GM19452 (cell line): ENCODE data around the gene TGFBR3L.

Source experiments
- ATAC-seq: cut with Tn5 transposase; IDR thresholded peaks from one replicate; pipeline ENCODE4 v1.9.1; 2021; ENCODE audit not compliant: unreplicated experiment

The TGFBR3L gene

GRCh38 chr19:7914598-7915045 lies at the start of gene TGFBR3L:
Gene TGFBR3L (plus strand): TSS chr19:7914830.
- no peak for ATAC-seq

DNA sequence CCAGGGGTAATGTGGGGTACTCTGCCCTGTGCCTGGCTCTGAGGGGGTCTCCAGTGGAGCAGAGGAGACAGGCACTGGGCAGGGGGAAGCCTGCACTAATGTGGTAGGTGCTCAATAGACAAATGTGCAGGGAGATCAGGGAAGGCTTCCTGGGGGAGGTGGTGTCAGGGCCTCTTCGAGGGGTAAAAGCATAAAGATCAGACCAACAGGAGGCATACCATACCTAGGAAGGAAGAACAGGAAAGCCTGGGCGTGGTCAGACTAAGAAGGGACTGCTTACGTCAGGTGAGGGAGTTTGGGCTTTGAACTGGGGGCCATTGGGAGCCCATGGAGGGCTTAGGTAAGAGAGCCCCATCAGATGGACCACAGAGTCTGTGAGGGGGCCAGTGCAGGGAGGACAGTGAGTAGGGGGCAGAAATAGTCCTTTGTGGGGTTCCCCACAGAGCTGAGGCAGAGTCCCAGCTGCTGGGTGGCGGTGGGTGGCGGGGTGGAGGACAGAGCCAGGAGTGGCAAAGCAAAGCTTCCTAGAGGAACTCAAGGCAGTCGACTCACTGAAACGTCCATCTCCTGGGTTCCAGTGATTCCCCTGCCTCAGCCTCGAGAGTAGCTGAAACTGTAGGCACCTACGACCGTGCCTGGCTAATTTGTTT lies 49.2 kb upstream of the TGFBR3L start:
- no peak for ATAC-seq

- ATAC-seq, result no peak
Observed at GRCh38 chr19:7866399-7867091, 48.1 kb upstream of the TGFBR3L start.

DNA sequence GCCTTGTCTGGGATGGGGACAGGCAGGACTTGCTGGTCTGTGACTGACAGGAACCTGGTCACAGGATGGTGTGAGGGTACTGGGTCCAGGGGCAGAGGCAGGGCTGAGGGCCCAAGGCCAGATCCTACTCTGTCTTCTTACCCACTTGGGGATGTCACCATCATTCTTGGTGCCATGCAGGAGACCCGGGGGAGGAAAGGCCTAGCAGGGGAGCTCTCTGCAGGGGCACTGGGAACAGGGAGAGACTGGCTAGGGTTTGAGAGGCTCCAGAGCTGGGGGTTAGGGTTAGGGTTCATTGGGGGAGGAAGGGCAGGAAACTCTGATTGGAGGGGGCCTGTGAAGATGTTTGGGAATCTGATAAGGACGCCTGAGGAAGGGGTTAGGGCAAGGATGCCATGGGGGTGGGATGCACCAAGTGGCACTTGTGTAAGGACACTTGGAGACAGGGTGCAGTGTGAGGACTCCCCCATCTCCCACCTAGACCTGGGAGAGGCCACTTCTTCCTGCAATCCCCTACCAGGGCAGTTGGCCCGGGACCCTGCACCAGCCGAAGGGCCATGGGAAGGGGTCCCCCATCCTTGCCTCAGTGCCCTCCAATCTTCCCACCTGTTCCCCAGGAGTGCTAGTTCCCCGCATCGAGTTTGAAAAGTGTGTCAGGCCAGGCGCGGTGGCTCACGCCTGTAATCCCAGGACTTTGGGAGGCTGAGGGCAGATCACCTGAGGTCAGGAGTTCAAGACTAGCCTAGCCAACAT lies 47.4 kb upstream of the TGFBR3L start:
- no peak for ATAC-seq

GRCh38 chr19:7868326-7868670 lies 46.3 kb upstream of the TGFBR3L start:
- ATAC-seq, result no peak

- peak; percentile 62 for ATAC-seq
Observed at GRCh38 chr19:7868671-7869452, 45.8 kb upstream of the TGFBR3L start.

DNA sequence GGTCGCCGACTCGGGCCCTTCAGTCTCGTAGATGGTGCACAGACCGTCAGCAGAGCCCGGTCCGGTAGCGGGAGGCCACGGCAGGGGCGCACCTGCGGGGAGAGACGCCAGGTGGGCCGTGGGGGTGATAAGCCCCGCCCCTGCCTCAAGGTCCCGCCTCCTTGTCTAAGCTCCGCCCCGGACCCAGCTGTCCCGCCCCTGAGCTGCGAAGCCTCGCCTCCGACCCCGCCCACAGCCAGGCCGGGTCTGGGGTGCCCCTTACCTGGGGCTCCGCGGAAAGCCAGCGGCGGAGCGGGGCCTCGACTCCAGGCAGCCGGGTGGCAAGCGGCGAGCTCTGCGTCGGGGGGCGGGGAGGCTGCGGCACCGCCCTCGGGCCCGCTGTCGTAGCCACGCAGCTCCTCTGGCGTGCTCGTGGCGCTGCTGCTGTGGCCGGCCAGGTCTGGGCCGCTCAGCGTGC lies 45.1 kb upstream of the TGFBR3L start:
- peak; percentile 54 for ATAC-seq

DNA sequence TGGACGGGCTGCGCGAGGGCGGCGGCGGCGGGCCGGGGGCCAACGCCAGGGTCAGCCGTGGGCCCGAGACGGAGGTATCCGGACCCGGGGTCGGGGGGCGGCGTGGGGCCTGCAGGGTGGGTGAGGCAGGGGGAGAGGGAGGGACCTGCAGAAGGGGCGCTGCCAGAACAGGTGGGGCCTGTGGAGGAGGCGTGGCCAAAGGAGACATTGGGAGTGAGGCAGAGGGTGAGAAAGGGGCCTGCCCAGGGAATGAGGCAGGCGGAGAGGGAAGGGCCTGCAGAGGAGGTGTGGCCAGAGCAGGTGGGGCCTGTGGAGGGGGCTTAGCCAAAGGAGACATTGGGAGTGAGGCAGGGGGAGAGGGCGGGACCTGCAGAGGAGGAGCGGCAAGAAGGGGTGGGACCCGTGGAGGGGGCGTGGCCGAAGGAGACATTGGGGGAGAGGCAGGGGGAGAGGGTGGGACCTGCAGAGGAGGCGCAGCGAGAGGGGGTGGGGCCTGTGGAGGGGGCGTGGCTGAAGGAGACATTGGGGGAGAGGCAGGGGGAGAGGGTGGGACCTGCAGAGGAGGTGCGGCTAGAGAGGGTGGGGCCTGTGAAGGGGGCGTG lies 44.6 kb upstream of the TGFBR3L start:
- no peak for ATAC-seq

- no peak for ATAC-seq
Observed at GRCh38 chr19:7870571-7871436, 43.8 kb upstream of the TGFBR3L start.

DNA sequence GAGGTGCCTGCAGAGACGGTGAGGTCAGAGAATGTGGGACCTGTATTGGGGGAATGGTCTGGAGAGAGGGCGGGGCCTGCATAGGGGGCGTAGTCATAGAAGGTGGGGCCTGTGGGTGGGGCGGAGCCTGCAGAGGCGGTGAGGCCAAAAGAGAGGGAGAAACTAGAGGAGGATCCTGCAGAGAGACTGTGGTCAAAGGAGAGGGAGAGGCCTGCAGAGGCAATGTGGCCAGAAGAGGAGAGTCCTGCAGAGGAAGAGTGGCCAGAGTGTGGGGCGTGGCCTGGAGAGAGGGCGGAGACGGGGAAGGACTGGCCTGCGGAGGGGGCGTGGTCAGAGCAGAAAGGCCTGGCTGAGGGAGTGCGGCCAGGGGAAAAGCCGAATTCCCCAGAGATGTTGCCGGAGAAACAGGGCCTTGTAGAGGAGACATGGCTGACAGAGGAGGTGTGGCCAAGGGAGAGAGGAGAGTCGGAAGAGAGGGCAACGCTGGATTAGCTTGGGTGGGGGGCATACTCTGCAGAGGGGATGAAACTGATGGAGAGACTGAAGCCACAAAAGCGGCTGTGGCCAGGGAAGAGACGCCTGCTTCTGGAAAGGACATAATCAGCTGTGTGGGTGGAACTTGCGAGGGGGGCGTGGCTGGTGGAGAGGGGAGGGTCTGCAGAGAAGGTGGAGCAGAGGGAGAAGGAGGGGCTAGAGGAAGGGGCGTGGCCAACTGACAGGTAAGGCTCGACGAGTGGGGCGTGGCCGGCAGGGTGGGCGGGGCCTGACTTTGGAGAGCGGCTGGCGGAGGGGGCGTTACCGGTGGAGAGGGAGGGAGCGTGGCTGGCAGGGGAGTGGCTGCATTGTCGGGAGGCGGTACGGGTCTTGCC lies 43.0 kb upstream of the TGFBR3L start:
- ATAC-seq, result no peak

DNA sequence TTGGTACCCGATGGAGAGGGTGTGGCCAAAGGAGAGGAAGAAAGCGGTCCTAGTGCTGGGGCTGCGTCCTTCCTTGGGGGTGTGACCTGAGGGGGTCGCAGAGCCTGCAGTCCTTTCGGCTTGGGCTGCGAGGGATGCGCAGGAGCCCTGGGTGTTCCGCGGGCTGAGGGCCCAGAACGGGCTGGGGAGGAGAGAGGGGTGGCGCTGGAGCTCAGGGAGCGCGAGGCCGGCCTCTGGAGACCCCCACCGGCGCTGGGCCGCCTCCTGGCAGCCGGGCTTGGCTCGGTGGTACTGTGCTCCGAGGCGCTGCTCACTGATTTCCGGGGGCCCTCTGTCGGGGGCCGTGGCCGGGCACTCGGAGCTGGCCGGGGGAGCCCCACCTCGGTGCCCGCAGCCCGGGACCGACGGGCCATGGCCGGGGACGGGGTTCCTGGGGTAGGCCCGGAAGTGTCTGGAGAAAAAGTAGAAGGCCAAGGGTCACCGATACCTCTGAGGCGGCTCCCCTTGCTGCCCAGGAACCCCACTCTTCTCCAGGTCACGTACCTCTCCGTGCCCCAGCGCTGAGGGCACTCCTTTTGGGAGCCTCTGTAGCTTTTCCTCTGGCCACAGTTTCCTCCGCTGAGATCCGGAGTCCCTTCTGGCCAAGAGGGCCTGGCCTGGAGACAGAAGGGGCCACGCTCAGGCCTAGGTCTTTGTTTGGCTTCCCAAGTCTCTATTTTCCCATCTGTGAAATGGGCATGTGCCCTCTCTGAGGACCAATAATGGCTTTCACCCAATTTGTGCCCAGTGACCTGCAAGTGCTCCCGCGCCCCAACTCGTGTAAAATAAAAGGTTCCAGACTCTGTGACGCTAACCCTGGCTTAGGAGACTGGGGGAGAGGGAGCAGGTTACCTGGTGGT lies 42.1 kb upstream of the TGFBR3L start:
- ATAC-seq, result no peak

DNA sequence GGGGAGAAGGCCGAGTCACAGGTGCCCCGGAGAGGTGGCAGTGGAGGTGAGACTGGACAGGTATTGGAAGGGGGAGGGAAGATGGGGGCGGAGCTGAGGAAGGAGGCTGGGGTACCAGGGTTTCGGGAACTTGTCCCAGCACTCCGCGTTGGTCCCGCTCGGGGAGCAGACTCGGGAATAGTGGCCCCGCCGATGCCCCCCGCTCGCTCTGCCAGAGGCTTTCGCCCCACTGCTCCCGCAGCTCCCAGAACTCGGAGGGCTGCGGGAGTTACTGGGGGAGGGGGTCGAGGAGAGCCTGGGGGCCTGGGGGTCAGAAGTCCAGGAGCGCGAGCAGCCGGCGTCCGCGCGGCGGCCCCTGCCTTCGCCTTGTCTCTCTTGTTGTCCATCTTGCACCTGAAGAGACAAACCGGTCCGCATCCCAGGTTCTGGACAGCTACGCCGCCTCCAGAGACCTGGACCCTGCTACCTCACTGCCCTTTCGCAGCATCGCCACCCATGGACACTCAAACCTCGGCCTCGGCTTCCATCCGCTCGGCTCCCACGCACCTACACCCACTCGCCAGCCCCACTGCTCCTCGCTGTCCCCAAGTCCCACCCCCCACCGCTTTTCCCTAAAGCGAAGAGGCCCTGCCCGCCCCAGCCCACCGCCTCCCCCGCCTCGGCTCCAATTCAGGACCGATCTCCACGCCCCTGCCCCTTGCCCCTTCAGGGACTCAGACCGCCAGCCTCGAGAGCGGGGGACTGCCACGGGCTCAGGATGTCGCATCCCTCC lies 41.1 kb upstream of the TGFBR3L start:
- ATAC-seq, result no peak

- ATAC-seq, result no peak
Observed at GRCh38 chr19:7874076-7874896, 40.3 kb upstream of the TGFBR3L start, which contains the start of gene PRR36. Gene PRR36 (minus strand): TSS chr19:7874390. CDS start chr19:7873689, 701 bp downstream.

GRCh38 chr19:7874897-7875273 lies 39.7 kb upstream of the TGFBR3L start:
- no peak for ATAC-seq

- ATAC-seq, result no peak
Observed at GRCh38 chr19:7877249-7877836, 37.3 kb upstream of the TGFBR3L start.
